ENCODE results near the gene CAND2.
"Not testable (repeated sequence)": the region's sequence is repeated elsewhere in the genome, so short reads cannot be mapped to it uniquely, and the experiment has no call there.

The CAND2 gene

DNA sequence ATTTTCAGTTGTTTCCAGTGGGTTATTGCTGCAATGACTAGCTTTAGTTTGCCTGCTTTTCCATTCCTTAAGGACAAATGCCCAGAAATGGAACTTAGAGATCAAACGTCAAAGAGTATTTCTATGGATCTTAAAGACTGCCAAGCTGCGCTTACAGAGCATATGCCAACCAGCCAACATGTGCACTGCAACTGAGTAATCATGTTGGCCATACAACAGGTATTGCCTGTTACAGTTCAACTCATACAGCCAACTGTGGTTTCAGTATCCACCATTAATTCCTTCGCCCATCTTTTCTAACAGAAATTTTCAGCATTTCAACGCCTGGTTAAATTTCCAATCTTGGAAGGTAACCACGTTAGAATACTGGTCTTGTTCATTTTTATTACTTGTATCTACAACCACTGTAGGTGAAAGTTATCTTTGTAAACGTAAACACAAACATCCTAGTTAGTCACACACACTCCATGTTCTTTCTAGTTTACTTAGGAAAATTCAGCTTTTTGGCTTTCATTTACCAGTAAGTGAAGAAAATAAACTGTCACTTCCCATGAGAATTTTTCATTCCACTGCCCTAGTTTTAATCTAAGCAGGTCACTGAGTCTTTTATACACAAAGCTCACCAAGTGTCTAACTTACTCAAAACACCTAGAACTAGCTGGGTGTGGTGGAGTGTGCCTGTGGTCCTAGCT is 41.0 kb downstream of the CAND2 start:
- no peak for DNase-seq (ENCODE audit: low spot score)
- in situ Hi-C loops (cut with MboI; ENCODE audit: low pct_unique_long_range_greater_than_20kb, low sequenced_read_pairs, unreplicated experiment), result no loop called here
- TF ChIP-seq, protein P1, sequence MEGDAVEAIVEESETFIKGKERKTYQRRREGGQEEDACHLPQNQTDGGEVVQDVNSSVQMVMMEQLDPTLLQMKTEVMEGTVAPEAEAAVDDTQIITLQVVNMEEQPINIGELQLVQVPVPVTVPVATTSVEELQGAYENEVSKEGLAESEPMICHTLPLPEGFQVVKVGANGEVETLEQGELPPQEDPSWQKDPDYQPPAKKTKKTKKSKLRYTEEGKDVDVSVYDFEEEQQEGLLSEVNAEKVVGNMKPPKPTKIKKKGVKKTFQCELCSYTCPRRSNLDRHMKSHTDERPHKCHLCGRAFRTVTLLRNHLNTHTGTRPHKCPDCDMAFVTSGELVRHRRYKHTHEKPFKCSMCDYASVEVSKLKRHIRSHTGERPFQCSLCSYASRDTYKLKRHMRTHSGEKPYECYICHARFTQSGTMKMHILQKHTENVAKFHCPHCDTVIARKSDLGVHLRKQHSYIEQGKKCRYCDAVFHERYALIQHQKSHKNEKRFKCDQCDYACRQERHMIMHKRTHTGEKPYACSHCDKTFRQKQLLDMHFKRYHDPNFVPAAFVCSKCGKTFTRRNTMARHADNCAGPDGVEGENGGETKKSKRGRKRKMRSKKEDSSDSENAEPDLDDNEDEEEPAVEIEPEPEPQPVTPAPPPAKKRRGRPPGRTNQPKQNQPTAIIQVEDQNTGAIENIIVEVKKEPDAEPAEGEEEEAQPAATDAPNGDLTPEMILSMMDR (IDR thresholded peaks at IDR 0.05; ENCODE audit: extremely low read depth, insufficient read depth, missing control alignments), result no peak

DNA sequence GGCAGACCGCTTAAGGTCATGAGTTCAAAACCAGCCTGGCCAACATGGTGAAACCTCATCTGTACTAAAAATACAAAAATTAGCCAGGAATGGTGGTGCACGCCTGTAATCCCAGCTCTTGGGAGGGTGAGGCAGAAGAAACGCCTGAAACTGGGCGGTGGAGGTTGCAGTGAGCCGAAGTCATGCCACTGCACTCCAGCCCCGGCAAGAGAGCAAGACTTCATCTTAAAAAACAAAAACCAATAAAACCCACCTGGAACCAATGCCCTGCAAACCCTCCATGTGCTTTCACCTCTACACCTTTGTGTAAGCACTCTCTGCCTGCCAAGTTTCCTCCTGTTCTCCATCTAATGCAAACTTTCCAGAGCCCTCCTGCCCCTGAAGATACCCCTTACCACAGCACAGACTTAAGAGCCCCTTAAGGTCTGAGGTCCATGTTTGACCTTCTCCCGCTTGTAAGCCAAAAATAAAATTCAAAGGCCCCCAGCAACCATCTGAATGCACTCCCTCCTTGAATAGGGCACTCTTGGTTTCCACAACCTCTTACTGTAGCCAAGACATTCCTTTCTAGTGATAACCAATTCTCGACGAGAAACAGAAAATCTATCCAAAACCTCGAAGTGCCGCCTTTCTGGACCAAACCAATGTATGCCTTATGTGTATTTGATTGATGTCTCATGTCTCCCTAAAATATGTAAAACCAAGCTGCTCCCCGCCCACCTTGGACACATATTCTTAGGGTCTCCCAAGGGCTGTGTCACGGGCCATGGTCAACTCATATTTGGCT is 41.9 kb downstream of the CAND2 start:
- in situ Hi-C loops (cut with MboI; ENCODE audit: low pct_unique_long_range_greater_than_20kb, low sequenced_read_pairs, unreplicated experiment), result no loop called here
- no peak for DNase-seq (ENCODE audit: low spot score)
- TF ChIP-seq, protein P1 (IDR thresholded peaks at IDR 0.05; ENCODE audit: extremely low read depth, insufficient read depth, missing control alignments), result no peak

- no peak for DNase-seq (ENCODE audit: low spot score)
- TF ChIP-seq, protein P1 (IDR thresholded peaks at IDR 0.05; ENCODE audit: extremely low read depth, insufficient read depth, missing control alignments), result no peak
- in situ Hi-C loops (cut with MboI; ENCODE audit: low pct_unique_long_range_greater_than_20kb, low sequenced_read_pairs, unreplicated experiment), result no loop called here
Observed at GRCh38 chr3:12839156-12839946, 42.9 kb downstream of the CAND2 start.

- DNase-seq (ENCODE audit: low spot score); in situ Hi-C loops (cut with MboI; ENCODE audit: low pct_unique_long_range_greater_than_20kb, low sequenced_read_pairs, unreplicated experiment): not testable (repeated sequence)
Observed at GRCh38 chr3:12840148-12840547, 43.7 kb downstream of the CAND2 start.

GRCh38 chr3:12840591-12841148 is 44.2 kb downstream of the CAND2 start:
- in situ Hi-C loops (cut with MboI; ENCODE audit: low pct_unique_long_range_greater_than_20kb, low sequenced_read_pairs, unreplicated experiment), result no loop called here
- DNase-seq (ENCODE audit: low spot score), result no peak
- TF ChIP-seq, protein P1 (IDR thresholded peaks at IDR 0.05; ENCODE audit: extremely low read depth, insufficient read depth, missing control alignments), result no peak

GRCh38 chr3:12841149-12841969 is 44.9 kb downstream of the CAND2 start, which contains the start of gene RPL32:
Gene RPL32, minus strand, starts transcription at chr3:12841565. Its CDS starts 1,328 bp downstream, at chr3:12840237.
- in situ Hi-C loops (cut with MboI; ENCODE audit: low pct_unique_long_range_greater_than_20kb, low sequenced_read_pairs, unreplicated experiment), result no loop called here

More at GRCh38 chr3:12841149-12841969, 44.9 kb downstream of the CAND2 start, which contains the start of gene RPL32:
- TF ChIP-seq, protein P1 (IDR thresholded peaks at IDR 0.05; ENCODE audit: extremely low read depth, insufficient read depth, missing control alignments), result peak; percentile 61
- DNase-seq (ENCODE audit: low spot score), result peak; percentile 87

Measured in GM13977 (cell line).